Effector CD8-positive, alpha-beta T cell (primary cell): ENCODE measurements around the gene PTPRN2.
A peak's percentile ranks its signal among the peaks of the same experiment; 100 is the strongest.

Experiments
- DNase-seq: peaks from one replicate; lab custom pipeline; 2025; lab: John Stamatoyannopoulos, UW

The PTPRN2 gene

DNA sequence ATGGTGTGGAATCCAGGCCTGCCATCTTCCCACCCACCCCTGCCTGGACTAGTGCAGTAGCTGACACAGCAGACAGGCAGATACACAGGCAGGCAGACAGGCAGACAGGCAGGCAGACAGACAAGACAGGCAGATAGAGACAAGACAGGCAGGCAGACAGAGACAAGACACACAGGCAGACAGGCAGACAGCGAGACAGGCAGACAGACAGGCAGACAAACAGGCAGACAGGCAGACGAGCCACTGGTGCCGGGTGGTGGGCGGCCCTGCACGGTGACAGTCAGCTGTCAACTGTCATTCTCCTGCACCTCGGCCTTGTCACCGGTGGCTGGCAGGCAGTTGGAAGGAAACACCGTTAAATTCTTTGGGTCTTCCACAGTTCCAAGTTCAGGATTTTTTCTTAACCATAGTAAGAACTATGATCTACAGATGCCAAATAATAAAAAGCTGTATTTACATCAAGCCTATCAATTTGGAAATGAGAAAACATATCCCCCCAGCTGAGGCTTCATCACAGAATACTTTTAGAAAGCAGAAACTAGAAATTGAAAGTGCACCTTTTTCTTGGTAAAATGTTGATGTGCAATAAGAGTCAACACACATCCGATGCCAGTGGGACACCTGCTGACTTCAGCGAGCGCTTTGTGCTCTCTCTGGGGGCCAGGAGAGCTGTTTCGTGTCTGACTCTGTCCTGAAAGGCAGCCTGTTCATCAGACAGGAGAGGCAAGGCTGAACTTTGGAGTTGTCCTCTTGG is 1000.4 kb downstream of the PTPRN2 start:
- no peak for DNase-seq

- no peak for DNase-seq
Observed at GRCh38 chr7:157586426-157586955, 1001.1 kb downstream of the PTPRN2 start.

- no peak for DNase-seq
Observed at GRCh38 chr7:157585113-157585861, 1002.3 kb downstream of the PTPRN2 start.

GRCh38 chr7:157584420-157584819 is 1003.2 kb downstream of the PTPRN2 start:
- no peak for DNase-seq

- DNase-seq: no peak
Observed at GRCh38 chr7:157581740-157582139, 1005.9 kb downstream of the PTPRN2 start.

- no peak for DNase-seq
Observed at GRCh38 chr7:157580324-157580723, 1007.3 kb downstream of the PTPRN2 start.

GRCh38 chr7:157579425-157579824 is 1008.2 kb downstream of the PTPRN2 start:
- no peak for DNase-seq

GRCh38 chr7:157577796-157578339 is 1009.8 kb downstream of the PTPRN2 start:
- DNase-seq: no peak

DNA sequence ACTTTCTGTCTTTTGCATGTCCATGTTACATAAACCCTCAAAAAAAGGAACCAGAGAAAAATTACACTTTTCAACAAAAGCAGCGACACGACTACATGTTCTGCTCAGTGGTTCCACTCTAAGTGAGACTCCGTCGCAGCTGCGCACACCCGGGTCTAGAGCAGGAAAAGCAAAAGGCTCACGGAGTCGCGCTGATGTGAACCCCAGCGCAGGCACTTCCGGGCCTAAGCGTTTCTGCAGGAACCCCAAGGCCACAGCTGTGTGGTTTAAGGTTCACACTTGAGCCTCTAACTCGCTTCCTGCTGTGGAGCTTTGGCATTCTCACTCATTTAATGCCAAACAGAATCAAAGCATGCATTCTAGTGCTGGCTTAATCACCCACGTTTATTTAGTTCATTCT is 1010.6 kb downstream of the PTPRN2 start:
- no peak for DNase-seq

DNA sequence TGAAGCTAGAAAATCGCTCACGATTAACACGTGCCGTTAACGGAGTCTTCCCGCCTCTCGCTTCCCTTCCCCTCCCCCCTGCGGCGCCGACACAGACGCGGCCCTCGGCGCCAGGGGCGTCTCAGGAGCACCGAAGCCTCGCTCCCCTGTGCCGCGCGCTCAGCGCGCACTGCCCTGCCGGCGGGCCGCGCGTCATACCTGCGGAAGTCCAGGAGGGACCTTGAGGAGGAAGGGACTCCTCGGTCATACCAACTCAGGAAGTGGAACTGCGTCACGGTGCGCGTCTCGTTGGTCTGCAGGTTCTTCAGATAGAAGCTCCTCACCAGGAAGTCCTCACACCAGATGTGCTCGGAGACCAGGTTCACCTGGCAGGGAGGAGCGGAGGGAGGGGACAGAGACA is 1011.2 kb downstream of the PTPRN2 start:
- DNase-seq: peak; percentile 40

DNA sequence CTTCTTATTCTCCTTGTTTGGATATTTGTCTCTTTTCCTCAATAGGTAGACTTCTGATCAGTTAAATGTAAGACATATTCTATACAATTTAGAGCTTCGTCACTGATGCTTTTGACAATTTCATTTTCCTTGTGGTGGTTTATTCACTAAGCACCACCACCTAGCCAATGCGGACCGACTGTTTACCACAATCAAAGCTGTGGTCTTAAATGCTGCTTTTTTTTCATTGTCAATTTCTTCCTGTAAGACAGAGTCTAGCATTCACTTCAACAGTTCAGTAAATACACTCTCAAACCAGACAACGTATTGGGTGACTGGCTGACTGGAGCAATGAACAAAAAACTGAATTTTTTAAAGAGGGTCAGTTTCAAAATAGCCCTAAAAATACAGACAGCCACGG is 1011.8 kb downstream of the PTPRN2 start:
- no peak for DNase-seq

GRCh38 chr7:157574914-157575586 is 1012.6 kb downstream of the PTPRN2 start:
- DNase-seq: no peak

GRCh38 chr7:157574120-157574825 is 1013.4 kb downstream of the PTPRN2 start:
- no peak for DNase-seq

DNA sequence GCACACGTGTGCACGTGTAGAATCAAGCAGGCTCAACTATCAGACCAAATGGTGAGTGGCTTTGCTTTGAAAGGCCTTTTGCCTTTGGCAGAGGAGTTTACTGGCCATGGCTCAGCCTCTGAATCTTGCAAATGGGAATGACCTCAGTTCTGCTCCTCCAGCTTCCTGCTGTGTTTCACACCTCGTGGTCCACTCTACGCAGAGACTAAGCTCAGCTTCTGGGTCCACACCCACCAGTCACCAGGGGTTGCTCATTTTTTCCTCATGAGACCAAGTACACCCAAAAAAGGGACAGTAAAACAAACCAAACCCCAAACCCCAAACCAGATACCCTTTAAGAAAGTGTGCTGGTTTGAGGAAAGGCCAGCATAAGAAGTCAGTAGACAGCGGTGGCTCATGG is 1014.4 kb downstream of the PTPRN2 start:
- DNase-seq: no peak

DNA sequence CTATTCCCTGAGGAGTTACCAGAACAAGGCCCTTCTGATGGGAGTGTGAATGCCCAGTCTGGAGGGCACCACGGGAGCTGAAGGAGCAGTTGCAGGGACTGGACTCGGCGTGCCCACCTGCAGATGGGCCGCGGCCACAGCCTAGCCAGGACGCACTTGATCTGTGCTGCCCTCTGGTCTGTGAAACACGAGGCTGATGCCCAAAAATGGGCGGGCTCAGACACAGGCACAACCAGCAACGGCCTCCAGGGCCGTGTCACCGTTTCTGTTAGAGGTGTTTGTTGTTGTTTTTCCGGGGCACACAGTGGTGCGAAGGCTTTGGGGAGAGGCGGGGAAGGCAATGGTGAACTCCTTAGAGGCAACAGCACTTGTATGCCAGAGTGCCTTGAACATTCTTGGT is 1015.0 kb downstream of the PTPRN2 start:
- no peak for DNase-seq

GRCh38 chr7:157570531-157571200 is 1017.0 kb downstream of the PTPRN2 start:
- DNase-seq: no peak

DNA sequence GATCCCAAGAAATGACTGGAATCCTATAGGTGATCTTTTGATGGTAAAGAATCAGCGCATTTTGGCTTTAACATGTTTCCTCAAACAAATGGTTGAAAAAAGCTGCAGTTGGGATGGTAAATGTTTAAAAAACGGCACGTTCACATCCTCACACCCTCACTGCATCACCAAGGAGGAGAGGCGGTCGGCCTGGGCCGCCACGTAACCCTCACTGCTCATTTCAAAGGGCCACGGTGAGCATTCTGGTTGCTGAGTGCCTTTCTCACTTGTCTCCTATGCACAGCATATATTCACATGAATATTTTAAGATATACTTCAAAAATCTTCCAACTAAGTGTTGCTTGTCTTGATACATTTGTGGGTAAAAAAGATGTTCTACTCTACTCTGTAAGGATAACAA is 1017.7 kb downstream of the PTPRN2 start:
- no peak for DNase-seq

DNA sequence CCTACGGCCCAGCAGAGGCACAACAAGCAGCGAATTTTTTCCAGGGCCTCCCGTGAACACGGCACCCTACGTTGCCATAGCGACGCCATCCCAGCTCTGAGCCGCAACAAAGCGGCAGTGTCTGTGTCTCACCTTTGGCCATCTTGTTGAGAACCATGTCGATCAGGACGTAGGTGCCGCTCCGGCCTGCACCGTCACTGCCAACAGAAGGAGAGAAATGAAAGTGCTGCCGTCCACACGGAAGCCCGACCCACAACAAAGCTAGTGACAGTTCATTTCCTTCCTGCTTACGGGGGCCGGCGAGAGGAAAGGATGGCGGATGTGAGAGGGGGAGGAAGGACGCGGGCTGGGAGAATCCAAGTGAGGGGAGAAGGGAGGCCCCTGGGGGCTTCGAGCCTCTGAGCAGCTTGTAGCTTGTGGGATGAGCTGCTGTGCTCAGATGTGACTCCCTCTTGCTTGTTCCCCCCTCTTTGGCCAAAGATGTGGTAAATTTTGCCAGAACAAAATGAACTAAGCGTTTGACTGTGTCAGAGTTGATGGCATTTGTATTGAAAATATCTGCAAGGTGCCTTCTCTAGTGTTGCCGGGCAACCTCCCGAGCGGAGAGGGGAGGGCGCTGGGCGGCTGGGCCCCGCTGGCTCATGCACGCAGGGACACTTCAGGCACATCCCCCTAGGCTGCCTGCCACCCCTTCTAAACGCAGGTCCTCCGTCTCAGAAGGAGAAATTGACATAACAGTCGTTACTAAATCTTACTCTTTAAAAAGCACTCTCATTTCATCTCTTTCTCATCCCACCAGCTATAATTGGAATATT is 1018.6 kb downstream of the PTPRN2 start:
- peak; percentile 37 for DNase-seq

GRCh38 chr7:157568106-157568769 is 1019.4 kb downstream of the PTPRN2 start:
- no peak for DNase-seq

DNA sequence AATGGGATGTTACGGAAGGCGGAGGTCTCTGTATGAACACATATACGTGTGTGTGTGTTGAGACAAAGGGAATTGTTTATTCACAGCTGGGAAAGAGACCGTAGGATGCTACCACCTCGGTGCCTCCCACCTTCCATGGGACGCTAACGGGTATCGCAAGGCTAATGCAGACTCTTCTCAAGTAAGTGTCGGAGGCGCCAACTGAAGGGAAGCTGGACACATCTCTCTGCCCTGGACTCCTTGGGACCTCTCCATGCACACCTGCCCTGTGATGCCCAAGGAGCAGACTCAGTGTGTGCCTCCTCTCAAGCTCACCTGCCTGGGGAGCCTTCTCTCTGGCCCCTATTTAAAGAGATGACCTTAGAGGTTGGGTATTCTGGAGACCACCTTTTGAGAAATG is 1020.0 kb downstream of the PTPRN2 start:
- DNase-seq: no peak
